C4-2B (cell line): Measurements from ENCODE around the gene GPS1.

Source experiments
- ZFX ChIP-seq: fragments of 450-650 bp; IDR thresholded peaks from 2 replicates; pipeline ENCODE4 v1.6.1; 2017
- TF ChIP-seq, protein P1 (sequence below): fragments of 450-650 bp; conservative IDR thresholded peaks from 2 replicates; pipeline ENCODE4 v1.5.1; 2017; ENCODE audit warnings: mild to moderate bottlenecking

DNA sequence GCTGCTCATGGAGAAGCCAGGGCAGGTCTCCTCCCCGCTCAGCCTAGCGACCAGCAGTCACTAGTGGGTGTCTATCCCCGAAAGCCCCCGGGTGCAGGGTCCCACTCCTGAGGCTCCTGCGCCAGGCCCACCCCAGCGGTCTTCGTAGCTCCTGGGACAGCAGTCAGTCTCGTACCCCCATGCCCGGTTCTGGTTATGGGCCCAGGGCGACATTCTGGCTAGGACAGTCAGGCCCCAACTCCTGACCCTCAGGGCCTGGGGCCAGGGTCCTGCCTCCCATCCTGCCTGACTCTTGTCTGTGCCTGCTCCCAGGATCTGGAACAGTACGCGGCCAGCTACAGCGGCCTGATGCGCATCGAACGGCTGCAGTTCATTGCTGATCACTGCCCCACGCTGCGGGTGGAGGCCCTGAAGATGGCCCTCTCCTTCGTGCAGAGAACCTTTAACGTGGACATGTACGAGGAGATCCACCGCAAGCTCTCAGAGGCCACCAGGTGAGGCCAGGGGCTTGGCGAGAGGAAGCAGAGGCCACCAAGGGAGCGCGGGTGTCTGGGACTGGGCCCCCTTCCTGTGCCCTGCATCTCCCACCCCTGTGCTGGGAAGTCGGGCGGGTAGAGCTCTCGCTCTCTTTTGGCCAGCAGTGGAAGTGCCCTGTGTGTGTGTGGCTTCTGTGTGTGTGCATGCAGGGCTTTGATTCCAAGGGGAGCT lies 2.0 kb downstream of the GPS1 start:
- TF ChIP-seq, protein P1, sequence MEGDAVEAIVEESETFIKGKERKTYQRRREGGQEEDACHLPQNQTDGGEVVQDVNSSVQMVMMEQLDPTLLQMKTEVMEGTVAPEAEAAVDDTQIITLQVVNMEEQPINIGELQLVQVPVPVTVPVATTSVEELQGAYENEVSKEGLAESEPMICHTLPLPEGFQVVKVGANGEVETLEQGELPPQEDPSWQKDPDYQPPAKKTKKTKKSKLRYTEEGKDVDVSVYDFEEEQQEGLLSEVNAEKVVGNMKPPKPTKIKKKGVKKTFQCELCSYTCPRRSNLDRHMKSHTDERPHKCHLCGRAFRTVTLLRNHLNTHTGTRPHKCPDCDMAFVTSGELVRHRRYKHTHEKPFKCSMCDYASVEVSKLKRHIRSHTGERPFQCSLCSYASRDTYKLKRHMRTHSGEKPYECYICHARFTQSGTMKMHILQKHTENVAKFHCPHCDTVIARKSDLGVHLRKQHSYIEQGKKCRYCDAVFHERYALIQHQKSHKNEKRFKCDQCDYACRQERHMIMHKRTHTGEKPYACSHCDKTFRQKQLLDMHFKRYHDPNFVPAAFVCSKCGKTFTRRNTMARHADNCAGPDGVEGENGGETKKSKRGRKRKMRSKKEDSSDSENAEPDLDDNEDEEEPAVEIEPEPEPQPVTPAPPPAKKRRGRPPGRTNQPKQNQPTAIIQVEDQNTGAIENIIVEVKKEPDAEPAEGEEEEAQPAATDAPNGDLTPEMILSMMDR, result no peak
- TF ChIP-seq ZFX, result no peak
